Amniotic stem cell (primary cell): ENCODE measurements around the gene PTPN22.
"Not testable (repeated sequence)": the region's sequence is repeated elsewhere in the genome, so short reads cannot be mapped to it uniquely, and the experiment has no call there.

ENCODE experiments used
- DNase-seq: peaks from one replicate; lab custom pipeline; 2025; lab: John Stamatoyannopoulos, UW

PTPN22 gene

DNA sequence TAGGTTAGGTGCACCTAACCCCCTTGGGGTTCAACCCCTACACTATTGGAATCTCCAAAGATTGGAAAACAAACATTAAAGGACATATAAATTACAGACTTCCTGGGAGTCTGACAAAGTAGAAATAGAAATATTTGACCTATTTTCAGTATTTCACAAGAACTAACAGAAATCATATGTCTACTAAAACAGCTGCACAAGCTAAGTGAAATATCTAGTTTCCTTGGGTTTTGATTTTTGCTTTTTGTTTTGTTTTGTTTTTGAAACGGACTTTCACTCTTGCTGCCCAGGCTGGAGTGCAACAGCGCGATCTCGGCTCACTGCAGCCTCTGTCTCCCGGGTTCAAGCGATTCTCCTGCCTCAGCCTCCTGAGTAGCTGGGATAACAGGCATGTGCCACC lies 18.8 kb downstream of the PTPN22 start:
- DNase-seq: not testable (repeated sequence)

DNA sequence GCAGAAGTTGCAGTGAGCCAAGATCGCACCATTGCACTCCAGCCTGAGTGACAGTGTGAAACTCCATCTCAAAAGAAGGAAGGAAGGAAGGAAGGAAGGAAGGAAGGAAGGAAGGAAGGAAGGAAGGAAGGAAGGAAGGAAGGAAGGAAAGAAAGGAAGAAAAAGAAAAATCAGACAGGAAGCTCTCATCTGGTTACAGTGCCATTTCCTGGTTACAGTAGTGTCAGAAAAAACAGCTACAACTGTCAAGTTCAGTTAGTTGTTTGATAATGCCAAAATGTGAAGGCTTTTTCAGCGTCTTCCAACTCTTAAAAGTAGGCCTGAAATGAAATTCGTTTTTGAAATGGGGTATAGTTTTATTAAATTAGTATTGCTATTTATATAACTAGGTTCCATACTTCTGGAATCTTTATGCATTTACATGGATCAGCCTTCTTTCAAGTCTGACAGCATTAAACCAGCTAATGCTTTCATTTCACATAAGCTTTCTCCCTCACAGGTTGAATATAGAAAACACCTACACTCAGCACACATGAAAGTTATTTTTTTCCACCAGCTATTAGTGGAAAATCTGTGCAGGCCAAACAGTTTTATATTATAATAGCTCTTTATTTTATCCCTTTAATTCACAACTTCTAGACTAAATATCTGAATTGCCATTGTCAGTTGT lies 21.2 kb downstream of the PTPN22 start:
- no peak for DNase-seq

DNA sequence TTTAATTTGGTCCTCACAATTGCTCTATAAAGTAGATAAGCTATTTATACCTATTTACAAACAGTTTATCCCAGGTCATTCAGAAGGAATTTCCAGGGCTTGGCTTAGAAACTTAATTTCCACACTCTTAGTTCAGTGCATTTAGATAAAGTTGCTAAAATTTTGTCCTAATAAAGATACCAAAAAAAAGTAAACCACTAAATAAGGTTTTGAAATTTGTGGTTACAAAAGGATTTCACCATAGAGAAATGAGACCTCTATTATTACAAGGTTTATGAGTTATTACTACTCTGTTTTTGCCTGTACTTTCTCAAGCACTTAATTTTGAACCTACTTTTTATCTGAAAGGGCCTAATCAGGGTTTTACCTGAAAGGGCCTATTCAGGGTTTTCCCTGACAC lies 22.4 kb downstream of the PTPN22 start:
- DNase-seq: no peak

DNA sequence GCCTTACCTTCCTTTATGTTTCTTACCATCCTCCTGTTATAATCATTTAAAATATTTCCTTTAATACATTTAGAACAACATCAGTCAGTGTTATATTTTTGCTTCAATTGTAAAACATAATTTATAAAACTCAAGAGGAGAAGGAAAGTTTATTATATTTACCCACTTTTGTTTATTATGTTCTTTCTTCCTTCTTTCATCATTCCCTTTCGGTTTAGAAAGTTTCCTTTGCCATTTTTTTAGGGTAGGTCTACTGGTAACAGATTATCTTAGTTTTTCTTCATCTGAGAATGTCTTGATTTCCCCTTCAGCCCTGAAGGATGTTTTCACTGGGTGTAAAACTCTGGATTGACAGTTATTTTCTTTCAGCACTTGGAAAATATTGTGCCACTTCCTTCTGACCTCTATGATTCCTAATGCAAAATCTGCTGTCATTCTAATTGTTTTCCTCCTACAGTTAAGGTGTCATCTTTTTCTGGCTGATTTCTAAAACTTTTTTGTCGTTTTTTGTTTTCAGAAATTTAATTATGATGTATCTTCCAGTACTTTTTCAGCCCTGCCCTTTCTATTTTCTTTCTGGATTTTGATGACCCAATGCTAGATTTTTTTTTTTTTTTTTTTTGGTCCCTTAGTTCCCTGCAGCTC lies 25.0 kb downstream of the PTPN22 start:
- DNase-seq: no peak

DNA sequence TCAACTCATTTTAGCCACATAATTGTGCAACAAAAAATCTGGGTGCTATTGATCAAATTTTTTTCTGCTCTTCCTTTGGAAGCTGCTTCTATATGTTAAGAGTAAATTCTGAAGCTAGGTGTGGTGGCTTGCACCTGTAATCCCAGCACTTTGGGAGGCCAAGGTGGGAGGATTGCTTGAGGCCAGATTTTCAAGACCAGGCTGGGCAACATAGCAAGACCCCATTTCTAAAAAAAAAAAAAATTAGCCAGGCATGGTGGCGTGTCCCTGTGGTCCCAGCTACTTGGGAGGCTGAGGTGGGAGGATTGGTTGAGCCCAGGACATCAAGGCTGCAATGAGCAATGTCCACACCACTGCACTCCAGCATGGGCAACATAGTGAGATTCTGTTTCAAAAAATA lies 35.0 kb downstream of the PTPN22 start:
- DNase-seq: no peak

DNA sequence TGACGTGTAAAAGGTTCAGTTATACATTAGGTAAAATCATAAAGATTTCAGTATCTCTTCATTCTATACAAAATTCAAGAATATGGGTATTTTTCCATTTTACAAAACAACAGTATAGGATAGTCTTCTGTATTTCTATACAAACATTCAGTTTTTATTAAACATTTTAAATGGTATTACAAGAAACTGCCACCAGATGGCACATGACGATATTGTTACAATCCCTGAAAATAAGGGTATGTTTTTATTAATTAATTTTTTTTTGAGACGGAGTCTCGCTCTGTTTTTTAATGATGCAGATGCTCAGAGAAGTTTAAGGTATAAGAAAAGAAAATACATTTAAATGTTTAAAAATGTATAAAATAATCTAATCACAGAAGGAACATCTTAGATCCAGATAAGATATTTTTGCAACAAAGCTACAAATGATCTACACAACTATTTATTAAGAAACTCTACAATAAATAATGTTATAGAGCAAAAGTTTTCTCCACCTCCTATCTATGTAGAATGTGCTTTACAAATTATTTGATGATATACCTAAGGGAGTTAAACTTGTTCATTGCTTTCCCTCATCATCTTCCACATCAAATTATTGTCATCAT lies 35.7 kb downstream of the PTPN22 start:
- peak; percentile 52 for DNase-seq

DNA sequence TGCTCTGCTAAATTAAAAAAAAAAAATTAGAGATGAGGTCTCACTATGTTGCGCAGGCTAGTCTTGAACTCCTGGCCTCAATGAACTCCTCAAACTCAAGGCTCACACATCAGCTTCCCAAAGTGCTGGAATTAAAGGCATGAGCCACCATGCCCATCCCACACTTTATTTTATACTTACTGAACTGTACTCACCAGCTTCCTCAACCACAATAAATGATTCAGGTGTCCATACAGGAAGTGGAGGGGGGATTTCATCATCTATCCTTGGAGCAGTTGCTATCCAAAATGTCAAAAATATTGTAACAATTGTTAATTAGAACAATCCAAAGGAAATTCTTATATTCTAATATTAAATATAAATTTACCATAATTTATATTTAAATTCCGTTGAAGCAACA lies 36.8 kb downstream of the PTPN22 start:
- no peak for DNase-seq

DNA sequence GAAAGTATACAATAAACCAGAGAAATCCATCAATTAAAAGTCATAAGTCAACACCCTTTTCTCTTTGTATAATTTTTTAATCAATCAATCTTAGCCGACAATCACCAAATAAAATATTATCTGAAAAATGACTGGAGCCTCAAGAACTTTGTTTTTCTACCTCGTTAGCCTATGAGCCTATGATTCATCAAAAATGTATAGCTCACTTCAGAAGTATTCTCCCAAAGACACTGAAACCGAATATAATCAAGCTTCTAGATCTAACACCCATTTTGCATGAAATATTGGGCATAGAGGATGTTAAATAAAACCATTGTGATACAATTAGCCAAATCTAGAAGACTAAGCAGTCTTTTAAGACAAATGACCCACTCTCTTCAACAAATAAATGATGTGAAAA lies 41.5 kb downstream of the PTPN22 start:
- DNase-seq: no peak

DNA sequence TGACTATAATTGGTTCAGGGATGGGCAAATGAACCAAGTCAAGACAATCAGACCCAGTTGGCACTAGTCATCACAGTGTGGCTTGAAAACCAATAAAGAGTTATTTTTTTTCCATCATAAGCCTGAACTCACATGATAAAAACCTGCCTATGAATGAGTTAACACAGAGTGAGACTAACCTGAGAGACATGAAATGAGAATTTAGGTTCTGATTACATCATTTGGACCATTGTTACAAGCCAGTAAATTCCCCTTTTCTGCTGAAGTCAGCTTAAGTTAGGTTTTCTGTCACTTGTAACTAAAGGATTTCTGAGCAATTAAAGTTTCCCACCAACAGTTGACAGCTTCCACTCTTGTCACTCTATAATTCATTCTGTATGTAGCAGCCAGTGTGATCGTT lies 49.6 kb downstream of the PTPN22 start:
- DNase-seq: no peak

DNA sequence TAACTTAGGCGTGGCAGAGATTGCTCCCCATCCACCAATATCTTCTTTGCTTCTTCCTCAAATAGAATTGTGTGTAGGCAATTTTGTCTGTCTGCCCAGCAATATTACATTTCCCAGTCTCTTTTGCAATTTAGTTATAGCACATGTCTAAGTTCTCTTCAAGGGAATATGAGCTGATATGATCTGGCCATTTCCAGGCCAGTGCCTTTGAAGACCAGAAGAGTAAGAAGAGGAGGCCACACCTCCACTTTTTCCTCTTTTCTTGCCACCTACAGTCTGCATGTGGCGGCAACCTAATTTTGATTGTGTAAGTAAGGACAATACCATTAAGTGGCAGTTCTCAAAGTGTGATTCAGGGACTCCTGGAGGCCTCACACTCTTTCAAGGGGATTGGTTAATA lies 52.9 kb downstream of the PTPN22 start:
- DNase-seq: no peak

DNA sequence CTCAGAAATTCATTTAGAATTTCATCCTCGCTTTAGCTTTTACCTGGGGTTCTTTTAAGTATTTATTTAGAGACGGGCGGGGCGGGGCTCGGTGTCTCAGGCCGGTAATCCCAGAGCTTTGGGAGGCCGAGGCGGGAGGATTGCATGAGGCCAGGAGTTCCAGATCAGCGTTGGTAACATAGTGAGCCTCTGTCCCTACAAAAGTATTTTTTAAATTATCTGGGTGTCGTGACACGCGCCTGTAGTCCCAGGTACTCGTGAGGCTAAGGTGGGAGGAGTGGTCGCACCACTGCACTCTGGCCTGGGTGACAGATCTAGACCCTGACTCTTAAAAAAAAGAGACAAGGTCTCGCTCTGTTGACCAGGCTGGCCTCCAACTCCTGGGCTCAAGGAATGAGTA lies 58.3 kb downstream of the PTPN22 start:
- DNase-seq: no peak

DNA sequence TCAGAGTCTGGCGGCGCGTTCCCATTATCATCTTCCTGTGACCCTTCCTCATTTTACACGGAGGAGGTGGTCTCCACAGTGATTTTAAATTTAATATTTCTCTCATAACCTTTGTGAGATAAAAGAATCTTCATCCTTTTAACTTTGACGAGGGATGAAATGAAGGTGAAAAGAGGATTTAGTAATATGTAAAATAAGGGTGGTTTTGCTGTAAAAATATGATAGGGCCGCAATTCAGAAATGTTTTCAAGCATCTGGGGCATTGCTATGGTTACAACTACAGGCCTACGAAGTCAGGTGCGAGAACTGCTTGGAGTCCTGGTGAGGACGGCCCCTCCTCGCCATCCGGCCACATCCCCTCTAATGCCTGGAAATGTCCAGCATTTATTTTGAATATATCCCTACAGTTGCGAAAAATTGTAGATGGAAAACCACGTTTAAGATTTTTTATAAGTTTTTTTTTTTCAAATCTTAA lies 58.8 kb downstream of the PTPN22 start:
- DNase-seq: no peak

DNA sequence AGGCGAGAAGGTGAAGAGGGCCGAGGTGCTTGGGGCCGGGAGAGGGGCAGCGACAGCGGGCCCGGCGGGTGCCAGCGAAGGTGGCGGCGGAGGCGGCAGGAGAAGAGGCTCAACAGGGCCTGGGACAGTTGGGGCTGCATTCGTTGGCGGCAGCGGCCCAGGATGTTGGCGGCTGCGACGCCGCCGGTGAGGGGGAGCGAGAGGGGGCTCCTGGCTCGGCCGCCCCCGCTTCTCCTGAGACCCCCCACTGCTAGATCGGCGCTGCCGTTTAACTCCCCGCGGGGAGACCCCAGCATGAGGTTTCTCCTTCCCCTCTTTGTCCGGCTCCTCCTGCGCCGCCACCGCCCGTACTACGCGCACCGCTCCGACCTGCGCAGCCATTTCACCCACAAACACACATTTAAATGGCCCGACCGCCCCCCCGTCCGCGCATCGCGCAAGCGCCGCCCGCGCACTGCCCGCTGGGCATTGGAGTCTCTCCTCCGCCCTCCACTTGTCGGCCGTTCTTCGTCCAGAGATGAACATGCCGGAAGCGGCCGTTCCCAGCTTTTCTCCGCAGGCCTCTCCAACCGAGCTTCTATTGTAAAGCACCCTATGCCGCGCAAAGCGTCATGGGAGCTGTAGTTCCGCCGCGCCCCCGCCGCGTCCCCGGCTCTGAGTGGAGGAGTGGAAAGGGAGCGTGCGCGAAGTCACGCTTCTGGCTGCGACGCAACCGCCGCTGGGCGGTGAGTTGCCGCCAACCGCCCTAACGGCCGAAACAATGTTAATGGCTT lies 59.4 kb downstream of the PTPN22 start, which contains the start of gene RSBN1:
RSBN1 (minus strand) TSS at position 589 of the 773 bp plus-strand sequence; CDS start at position 525, 64 bp downstream.
- DNase-seq: peak; percentile 98

DNA sequence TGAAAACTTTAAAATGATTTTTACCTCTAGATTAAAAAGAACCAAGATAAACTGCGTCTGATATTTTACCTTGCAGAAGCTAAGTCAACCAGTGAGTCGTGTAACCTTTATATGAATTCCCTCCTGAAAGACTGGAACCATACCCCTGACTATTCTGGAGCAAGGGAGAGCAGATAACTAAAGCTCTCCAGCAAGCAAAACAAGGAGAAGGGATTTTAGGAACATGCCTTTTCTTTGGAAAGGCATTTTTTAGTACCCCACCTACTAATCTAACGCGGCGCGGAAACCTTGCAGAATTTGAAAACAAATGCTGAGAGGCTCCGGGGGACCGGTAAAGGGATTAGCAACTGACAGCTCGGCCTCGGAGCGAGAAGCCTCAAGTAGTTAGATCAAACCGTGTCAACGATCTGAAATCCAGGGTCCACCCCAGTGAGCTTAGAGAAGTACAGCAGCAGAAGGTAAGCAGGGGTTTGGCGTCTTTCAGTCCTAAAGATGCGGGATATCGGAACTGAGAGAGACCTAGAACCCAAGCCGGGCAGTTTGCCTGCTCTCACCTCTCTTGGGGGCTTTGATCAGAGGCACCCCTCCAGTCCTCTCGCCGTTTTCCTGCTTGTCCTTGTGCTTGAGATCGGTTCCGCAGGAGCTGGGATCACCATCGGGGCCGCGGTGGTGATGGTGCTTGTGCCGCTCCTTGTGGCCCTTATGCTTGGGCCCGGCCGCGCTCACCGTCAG lies 60.2 kb downstream of the PTPN22 start:
- no peak for DNase-seq

DNA sequence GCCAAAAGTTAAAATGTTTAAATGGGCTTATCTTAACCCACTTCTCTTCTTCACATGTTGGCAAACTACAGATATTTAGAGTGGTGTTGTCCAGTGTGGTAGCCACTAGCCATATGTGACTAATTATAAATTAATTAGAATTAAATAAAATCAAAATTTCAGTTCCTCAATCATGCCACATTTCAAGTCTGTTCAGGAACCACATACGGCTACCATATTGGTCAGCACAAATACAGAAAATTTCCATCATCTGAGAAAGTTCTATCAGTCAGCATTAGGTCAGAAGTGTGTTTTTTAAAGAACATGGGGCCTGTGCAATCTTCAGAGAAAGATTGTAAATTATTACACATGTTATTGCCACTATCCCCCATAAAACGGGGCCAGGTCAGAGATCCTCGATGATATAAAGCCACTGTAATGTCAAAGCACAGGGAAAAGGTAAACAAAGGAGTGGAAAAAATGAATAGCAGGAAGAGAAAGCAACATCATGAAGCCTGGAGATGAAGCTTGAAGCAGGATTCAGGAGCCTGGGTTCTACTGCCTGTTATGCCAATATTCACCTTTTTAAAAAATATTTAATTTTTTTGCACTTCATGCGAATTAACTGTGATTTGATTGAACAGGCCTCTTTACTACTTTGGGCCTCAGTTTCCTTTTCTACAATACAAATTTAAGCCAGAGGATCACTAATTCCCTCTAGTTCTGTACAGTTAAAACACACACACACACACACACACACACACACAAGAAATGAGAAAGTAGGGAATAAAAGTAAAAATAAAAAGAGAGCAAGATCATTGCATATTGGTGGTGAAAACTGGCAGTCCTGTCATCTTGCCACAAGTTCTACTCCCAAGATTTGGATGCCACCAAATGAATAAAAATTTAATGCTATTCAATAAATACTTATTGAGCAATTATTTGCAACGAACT lies 61.6 kb downstream of the PTPN22 start:
- no peak for DNase-seq

DNA sequence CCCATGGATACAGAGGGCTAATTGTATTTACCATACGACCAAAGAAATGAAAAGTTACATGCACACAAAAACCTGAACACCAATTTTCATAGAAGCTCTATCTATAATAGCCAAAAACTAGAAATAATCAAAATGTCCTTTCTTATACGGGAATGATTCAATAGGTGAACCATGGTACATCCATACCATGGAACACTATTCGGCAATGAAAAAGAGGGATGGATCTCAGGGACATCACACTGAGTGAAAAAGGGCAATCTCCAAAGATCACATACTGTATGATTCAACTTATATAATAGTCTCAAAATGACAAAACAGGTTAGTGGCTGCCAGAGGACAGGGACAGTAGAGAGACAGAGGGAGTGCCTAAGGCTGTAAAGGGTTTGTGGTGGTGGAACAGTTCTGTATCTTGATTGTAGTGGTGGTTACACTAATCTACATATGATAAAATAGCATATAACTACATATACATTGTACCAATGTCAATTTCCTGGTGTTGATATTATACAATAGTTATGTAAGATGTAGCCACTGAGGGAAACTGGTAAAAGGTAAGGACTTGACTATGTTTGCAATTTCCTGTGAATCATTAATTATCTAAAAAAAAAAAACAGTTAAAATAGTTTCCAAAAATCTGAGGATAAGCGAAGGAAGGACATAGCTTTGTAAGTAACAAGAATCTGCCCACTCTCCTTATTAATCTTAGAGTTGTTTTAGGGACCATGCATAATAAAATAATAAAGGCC lies 62.9 kb downstream of the PTPN22 start:
- no peak for DNase-seq

DNA sequence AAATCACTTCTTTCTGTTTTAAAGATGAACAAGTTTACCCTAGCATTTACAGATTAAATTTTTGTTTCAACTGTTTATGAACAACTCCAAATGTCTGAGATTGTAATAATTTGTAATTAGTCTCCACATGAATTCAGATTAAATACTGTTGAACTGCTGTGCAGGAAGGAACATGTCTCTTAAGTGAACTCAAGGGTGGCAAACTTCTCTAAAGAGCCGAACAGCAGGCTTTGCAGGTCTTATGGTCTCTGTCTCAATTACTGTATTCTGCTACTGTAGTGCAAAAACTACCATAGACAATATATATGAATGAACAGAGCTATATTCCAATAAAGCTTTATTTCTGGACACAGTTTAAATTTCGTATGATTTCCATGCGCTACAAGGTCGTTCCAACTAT lies 65.9 kb downstream of the PTPN22 start:
- no peak for DNase-seq

DNA sequence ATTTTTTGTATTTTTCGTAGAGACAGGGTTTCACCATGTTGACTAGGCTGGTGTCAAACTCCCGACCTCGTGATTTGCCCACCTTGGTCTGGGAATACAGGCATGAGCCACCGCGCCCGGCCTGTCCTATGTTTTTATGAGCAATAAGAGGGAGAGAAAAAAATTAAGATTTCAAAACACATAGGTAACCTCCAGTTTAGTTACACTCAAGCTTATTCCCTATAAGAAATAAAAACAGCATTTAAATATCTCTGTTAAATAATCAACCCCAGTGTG lies 66.3 kb downstream of the PTPN22 start:
- DNase-seq: no peak

DNA sequence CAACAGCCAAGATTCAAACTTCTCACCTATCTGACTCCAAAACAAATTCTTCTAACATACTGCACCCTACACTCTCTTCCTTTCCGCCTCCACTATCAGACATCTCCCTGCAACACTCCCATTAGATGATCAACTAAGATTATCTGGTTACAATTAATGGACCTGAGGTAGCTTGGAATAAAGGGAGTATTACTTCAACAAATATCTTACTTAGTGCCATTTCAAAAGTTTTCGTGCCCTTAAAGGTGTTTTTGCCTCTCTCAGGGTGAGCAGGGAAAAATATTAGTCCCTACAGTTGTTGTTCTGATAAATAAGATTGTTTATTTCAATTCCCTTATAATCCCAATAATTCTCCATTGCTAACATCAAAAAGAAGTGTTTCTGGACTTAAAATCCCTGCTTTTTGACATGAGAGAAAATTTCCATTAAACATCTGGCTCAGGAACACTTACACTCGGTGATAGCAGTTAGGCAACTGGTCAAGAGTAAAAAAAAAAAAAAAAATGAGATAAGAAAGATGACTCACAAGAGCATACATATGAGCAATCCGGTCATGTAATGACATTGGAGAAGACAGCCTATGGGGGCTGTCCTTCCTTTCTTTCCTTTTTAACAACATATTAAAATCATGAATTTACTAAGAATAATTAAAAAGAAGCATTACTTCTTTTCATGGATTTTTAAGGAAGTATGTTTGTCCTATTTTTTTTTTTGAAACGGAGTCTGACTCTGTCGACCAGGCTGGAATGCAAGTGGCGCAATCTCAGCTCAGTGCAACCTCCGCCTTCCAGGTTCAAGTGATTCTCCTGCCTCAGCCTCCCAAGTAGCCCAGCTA lies 66.9 kb downstream of the PTPN22 start:
- DNase-seq: no peak
